ENCODE data around the gene TEAD1. TPM values are rescaled to one million over a fixed set of nuclear protein-coding genes. Genes with fewer than 3 reads are reported as not detected.

The TEAD1 gene
- total and polyA plus RNA-seq, 2 experiments from 2014 or later = 24.5 to 103 TPM

GRCh38 chr11:12867531-12867930, 193.3 kb downstream of the TEAD1 start:
- H3K4me1 Mint-ChIP-seq = peaks cover 69% of the 10 kb centered on the region
- no peak for ATAC-seq

GRCh38 chr11:12868315-12869073, 194.3 kb downstream of the TEAD1 start:
- H3K27ac ChIP-seq (ENCODE audit: low read depth) = no peak overlapping the region
- no peak overlapping the region for H3K4me3 Mint-ChIP-seq
- no peak overlapping the region for H2AFZ ChIP-seq
- H3K79me2 ChIP-seq (replicated peaks; ENCODE audit: insufficient read depth) = 0 out of 2 replicates have a peak, but pooled peaks cover 8% of the 10 kb centered on the region
- no peaks in the 10 kb centered on the region for H3K9me2 ChIP-seq (ENCODE audit: insufficient read depth)
- DNase-seq (ENCODE audit: low spot score) (no peak), ATAC-seq (no peak)
- peaks cover 19% of the 10 kb centered on the region for H3K4me1 ChIP-seq (ENCODE audit: insufficient read depth)
- H3K27me3 Mint-ChIP-seq (ENCODE audit: insufficient read depth, low read depth, poor library complexity) = peaks cover 8% of the 10 kb centered on the region
- H3K4me1 Mint-ChIP-seq = peaks cover 60% of the 10 kb centered on the region
- H3K36me3 Mint-ChIP-seq (ENCODE audit: low read depth) = peaks cover 13% of the 10 kb centered on the region
- no peaks in the 10 kb centered on the region; the same call in 2 of the 3 replicates for H3K9me3 Mint-ChIP-seq
- H3F3A ChIP-seq (replicated peaks; ENCODE audit: low read depth) = no peaks in the 10 kb centered on the region
- TF ChIP-seq REST (IDR thresholded peaks at IDR 0.05; ENCODE audit: unreplicated experiment) = no peak
- TF ChIP-seq CTCF (conservative IDR thresholded peaks at IDR 0.05; ENCODE audit: low read depth in 2 of 2) = peak in 1 of 2 experiments; percentile 49; a peak in 3 of 4 replicates
- no peaks in the 10 kb centered on the region for H4K20me1 ChIP-seq (replicated peaks; ENCODE audit: insufficient read depth)
- no peaks in the 10 kb centered on the region for H3K36me3 ChIP-seq (ENCODE audit: insufficient read depth)
- no peaks in the 10 kb centered on the region for H3K27me3 ChIP-seq (ENCODE audit: insufficient read depth)
- H3K27ac Mint-ChIP-seq = peak overlapping the region; percentile 64
- no peak overlapping the region for H3K4me2 ChIP-seq
- no peak overlapping the region for H3K4me3 ChIP-seq

More at GRCh38 chr11:12867531-12867930, 193.3 kb downstream of the TEAD1 start:
- H3K9me2 ChIP-seq (ENCODE audit: insufficient read depth) = no peaks in the 10 kb centered on the region
- Mint-ChIP-seq H3K4me3 (no peak overlapping the region), H3K27me3 (ENCODE audit: insufficient read depth, low read depth, poor library complexity) (peaks cover 8% of the 10 kb centered on the region), H3K36me3 (ENCODE audit: low read depth) (peaks cover 13% of the 10 kb centered on the region), H3K9me3 (no peaks in the 10 kb centered on the region; the same call in 2 of the 3 replicates), H3K27ac (no peak overlapping the region)
- H3K27ac ChIP-seq (ENCODE audit: low read depth) = no peak overlapping the region
- H3K4me3 ChIP-seq = no peak overlapping the region
- 0 out of 2 replicates have a peak, but pooled peaks cover 2% of the 10 kb centered on the region for H3F3A ChIP-seq (replicated peaks; ENCODE audit: low read depth)
- peaks cover 27% of the 10 kb centered on the region for H3K4me1 ChIP-seq (ENCODE audit: insufficient read depth)
- no peak overlapping the region for H2AFZ ChIP-seq
- DNase-seq (ENCODE audit: low spot score) = no peak
- H4K20me1 ChIP-seq (replicated peaks; ENCODE audit: insufficient read depth) = no peaks in the 10 kb centered on the region
- no peaks in the 10 kb centered on the region for H3K27me3 ChIP-seq (ENCODE audit: insufficient read depth)
- no peak for TF ChIP-seq NANOG (IDR thresholded peaks at IDR 0.05; ENCODE audit: borderline replicate concordance)
- TF ChIP-seq JUNB (IDR thresholded peaks at IDR 0.05; ENCODE audit: unreplicated experiment) = no peak
- no peak for TF ChIP-seq ZNF331 (CRISPR knock-in tag; IDR thresholded peaks at IDR 0.05; ENCODE audit: low read depth)
- TF ChIP-seq ZNF114 (CRISPR knock-in tag; IDR thresholded peaks at IDR 0.05) = no peak
- no peak for TF ChIP-seq CTCF (conservative IDR thresholded peaks at IDR 0.05; ENCODE audit: low read depth in 2 of 2)
- no peak overlapping the region for H3K4me2 ChIP-seq
- no peaks in the 10 kb centered on the region for H3K36me3 ChIP-seq (ENCODE audit: insufficient read depth)
- H3K79me2 ChIP-seq (replicated peaks; ENCODE audit: insufficient read depth) = 0 out of 2 replicates have a peak, but pooled peaks cover 8% of the 10 kb centered on the region
